WTC11 (cell line): ENCODE results near the gene SH3GL2.

Source experiments
- ATF1 ChIP-seq: sonication (generic); formaldehyde crosslinking; IDR thresholded peaks from 2 replicates; pipeline ENCODE4 v1.8.1; 2023; ENCODE audit warnings: mild to moderate bottlenecking, moderate library complexity, missing genetic modification reagents
- ATF3 ChIP-seq: sonication (generic); formaldehyde crosslinking; conservative IDR thresholded peaks from 2 replicates; pipeline ENCODE4 v1.8.1; 2022; ENCODE audit warnings: mild to moderate bottlenecking, missing genetic modification reagents
- CBFB ChIP-seq: sonication (generic); formaldehyde crosslinking; IDR thresholded peaks from 2 replicates; pipeline ENCODE4 v1.8.1; 2022; ENCODE audit warnings: mild to moderate bottlenecking, low read depth, missing genetic modification reagents
- CTCF ChIP-seq: fragments of 200-600 bp; IDR thresholded peaks from 2 replicates; pipeline ENCODE4 v1.8.0; 2022; ENCODE audit warnings: antibody characterized with exemption
- E2F5 ChIP-seq: sonication (generic); formaldehyde crosslinking; IDR thresholded peaks from 2 replicates; pipeline ENCODE4 v1.8.1; 2022; ENCODE audit warnings: mild to moderate bottlenecking, moderate library complexity, missing genetic modification reagents
- NR2C2 ChIP-seq: sonication (generic); formaldehyde crosslinking; IDR thresholded peaks from 2 replicates; pipeline ENCODE4 v1.8.0; 2022; ENCODE audit warnings: mild to moderate bottlenecking, missing genetic modification reagents
- PRDM15 ChIP-seq: sonication (generic); formaldehyde crosslinking; IDR thresholded peaks from 2 replicates; pipeline ENCODE4 v1.8.0; 2022; ENCODE audit warnings: missing genetic modification reagents
- TCF7 ChIP-seq: sonication (generic); formaldehyde crosslinking; IDR thresholded peaks from 2 replicates; pipeline ENCODE4 v1.8.0; 2022; ENCODE audit warnings: mild to moderate bottlenecking, low read depth, missing genetic modification reagents, moderate library complexity
- TEAD1 ChIP-seq: sonication (generic); formaldehyde crosslinking; IDR thresholded peaks from 2 replicates; pipeline ENCODE4 v1.8.0; 2022; ENCODE audit warnings: mild to moderate bottlenecking, missing genetic modification reagents
- ZNF232 ChIP-seq: sonication (generic); formaldehyde crosslinking; IDR thresholded peaks from 2 replicates; pipeline ENCODE4 v1.8.0; 2022; ENCODE audit warnings: mild to moderate bottlenecking, missing genetic modification reagents
- ZNF416 ChIP-seq: fragments of 250-450 bp; sonication (Bioruptor Pico); IDR thresholded peaks from 2 replicates; pipeline ENCODE4 v1.9.0; 2021; ENCODE audit warnings: mild to moderate bottlenecking, inconsistent platforms
- ZSCAN18 ChIP-seq: fragments of 250-450 bp; sonication (Bioruptor Pico); IDR thresholded peaks from 2 replicates; pipeline ENCODE4 v2.1.2; 2022; ENCODE audit warnings: mild to moderate bottlenecking, moderate library complexity

- no peak for TF ChIP-seq CBFB (CRISPR knock-in tag)
- no peak for TF ChIP-seq ATF1 (CRISPR knock-in tag)
- TF ChIP-seq TEAD1 (CRISPR knock-in tag): no peak
- no peak for TF ChIP-seq TCF7 (CRISPR knock-in tag)
- TF ChIP-seq CTCF: no peak
- TF ChIP-seq ATF3: no peak
- no peak for TF ChIP-seq ZNF416 (CRISPR knock-in tag)
- no peak for TF ChIP-seq E2F5 (CRISPR knock-in tag)
- no peak for TF ChIP-seq NR2C2 (CRISPR knock-in tag)
- TF ChIP-seq ZNF232 (CRISPR knock-in tag): no peak
- no peak for TF ChIP-seq ZSCAN18 (CRISPR knock-in tag)
- TF ChIP-seq PRDM15 (CRISPR knock-in tag): no peak
These were observed 19.1 kb downstream of the SH3GL2 start for GRCh38 chr9:17597977-17598376.
